ENCODE results near the gene PALS1. TPM values are rescaled to one million over a fixed set of nuclear protein-coding genes. Genes with fewer than 3 reads are reported as not detected.
A peak's percentile ranks its signal among the peaks of the same experiment; 100 is the strongest.

The PALS1 gene
- total RNA-seq, 1 donor from 2014 or later = 155 TPM

GRCh38 chr14:67240168-67240932 is 885 bp upstream of the PALS1 start:
- Histone ChIP-seq H3K27me3 (no peaks in the 10 kb centered on the region), H3K4me1 (no peaks in the 10 kb centered on the region), H3K27ac (peak overlapping the region; percentile 89 to 96), H3K9me3 (no peaks in the 10 kb centered on the region), H3K36me3 (no peaks in the 10 kb centered on the region), H3K4me3 (peak overlapping the region; percentile 63 to 92)
- TF ChIP-seq, protein P1, sequence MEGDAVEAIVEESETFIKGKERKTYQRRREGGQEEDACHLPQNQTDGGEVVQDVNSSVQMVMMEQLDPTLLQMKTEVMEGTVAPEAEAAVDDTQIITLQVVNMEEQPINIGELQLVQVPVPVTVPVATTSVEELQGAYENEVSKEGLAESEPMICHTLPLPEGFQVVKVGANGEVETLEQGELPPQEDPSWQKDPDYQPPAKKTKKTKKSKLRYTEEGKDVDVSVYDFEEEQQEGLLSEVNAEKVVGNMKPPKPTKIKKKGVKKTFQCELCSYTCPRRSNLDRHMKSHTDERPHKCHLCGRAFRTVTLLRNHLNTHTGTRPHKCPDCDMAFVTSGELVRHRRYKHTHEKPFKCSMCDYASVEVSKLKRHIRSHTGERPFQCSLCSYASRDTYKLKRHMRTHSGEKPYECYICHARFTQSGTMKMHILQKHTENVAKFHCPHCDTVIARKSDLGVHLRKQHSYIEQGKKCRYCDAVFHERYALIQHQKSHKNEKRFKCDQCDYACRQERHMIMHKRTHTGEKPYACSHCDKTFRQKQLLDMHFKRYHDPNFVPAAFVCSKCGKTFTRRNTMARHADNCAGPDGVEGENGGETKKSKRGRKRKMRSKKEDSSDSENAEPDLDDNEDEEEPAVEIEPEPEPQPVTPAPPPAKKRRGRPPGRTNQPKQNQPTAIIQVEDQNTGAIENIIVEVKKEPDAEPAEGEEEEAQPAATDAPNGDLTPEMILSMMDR (IDR thresholded peaks at IDR 0.05) = no peak
- intact Hi-C loops (cut with DNase I) = loop anchor here (5.0 to 10.0 kb wide), 2 partner anchors 47 to 454 kb away; partner anchors contain the start of gene RDH11
- DNase-seq (ENCODE audit: low spot score in 2 of 2) = peak; percentile 23 to 87

GRCh38 chr14:67240978-67241410 is 241 bp upstream of the PALS1 start:
- TF ChIP-seq, protein P1 (IDR thresholded peaks at IDR 0.05) = no peak
- Histone ChIP-seq H3K9me3 (no peaks in the 10 kb centered on the region), H3K36me3 (no peaks in the 10 kb centered on the region), H3K4me3 (peak overlapping the region; percentile 63 to 92), H3K27me3 (no peaks in the 10 kb centered on the region), H3K27ac (peak overlapping the region; percentile 89 to 96), H3K4me1 (peaks cover 0 to 1% of the 10 kb centered on the region in 2 donors)
- peak; percentile 89 to 98 for DNase-seq (ENCODE audit: low spot score in 2 of 2)
- intact Hi-C loops (cut with DNase I) = loop anchor here (1.0 to 10.0 kb wide), 4 partner anchors 46 to 733 kb away; partner anchors contain the start of genes EIF2S1, GPHN and RDH11

GRCh38 chr14:67242168-67242420 is 859 bp downstream of the PALS1 start:
- peak overlapping the region; percentile 89 to 96 for H3K27ac ChIP-seq
- intact Hi-C loops (cut with DNase I) = loop anchor here (5.0 to 10.0 kb wide), 2 partner anchors 45 to 453 kb away; partner anchors contain the start of gene RDH11
- H3K4me1 ChIP-seq = peaks cover 0 to 5% of the 10 kb centered on the region in 2 donors
- H3K9me3 ChIP-seq = no peaks in the 10 kb centered on the region
- DNase-seq (ENCODE audit: low spot score in 2 of 2) = no peak
- no peaks in the 10 kb centered on the region for H3K27me3 ChIP-seq
- no peaks in the 10 kb centered on the region for H3K36me3 ChIP-seq
- TF ChIP-seq, protein P1 (IDR thresholded peaks at IDR 0.05) = no peak
- peak overlapping the region; percentile 63 to 92 for H3K4me3 ChIP-seq

GRCh38 chr14:67245104-67245503 is 3.9 kb downstream of the PALS1 start:
- Histone ChIP-seq H3K27ac (no peak overlapping the region), H3K4me3 (no peak overlapping the region), H3K27me3 (no peaks in the 10 kb centered on the region), H3K36me3 (no peaks in the 10 kb centered on the region), H3K9me3 (no peaks in the 10 kb centered on the region), H3K4me1 (peaks cover 0 to 11% of the 10 kb centered on the region in 2 donors)
- TF ChIP-seq, protein P1 (IDR thresholded peaks at IDR 0.05) = no peak
- no peak for DNase-seq (ENCODE audit: low spot score in 2 of 2)
- intact Hi-C loops (cut with DNase I) = loop anchor here (10.0 kb wide), 1 partner anchor 450 kb away; the partner anchor contains the start of gene RDH11

GRCh38 chr14:67251573-67252226 is 10.5 kb downstream of the PALS1 start:
- intact Hi-C loops (cut with DNase I) = no loop called here
- H3K4me3 ChIP-seq = no peak overlapping the region
- H3K36me3 ChIP-seq = no peaks in the 10 kb centered on the region
- no peaks in the 10 kb centered on the region for H3K27me3 ChIP-seq
- peaks cover 0 to 6% of the 10 kb centered on the region in 2 donors for H3K4me1 ChIP-seq
- DNase-seq (ENCODE audit: low spot score in 2 of 2) = no peak
- H3K9me3 ChIP-seq = no peaks in the 10 kb centered on the region
- TF ChIP-seq, protein P1 (IDR thresholded peaks at IDR 0.05) = no peak
- no peak overlapping the region for H3K27ac ChIP-seq
